ENCODE data around the gene CENPT. TPM values are rescaled to one million over a fixed set of nuclear protein-coding genes. Genes with fewer than 3 reads are reported as not detected.

The CENPT gene
- total RNA-seq, 1 donor from 2014 or later = 82.9 TPM

DNA sequence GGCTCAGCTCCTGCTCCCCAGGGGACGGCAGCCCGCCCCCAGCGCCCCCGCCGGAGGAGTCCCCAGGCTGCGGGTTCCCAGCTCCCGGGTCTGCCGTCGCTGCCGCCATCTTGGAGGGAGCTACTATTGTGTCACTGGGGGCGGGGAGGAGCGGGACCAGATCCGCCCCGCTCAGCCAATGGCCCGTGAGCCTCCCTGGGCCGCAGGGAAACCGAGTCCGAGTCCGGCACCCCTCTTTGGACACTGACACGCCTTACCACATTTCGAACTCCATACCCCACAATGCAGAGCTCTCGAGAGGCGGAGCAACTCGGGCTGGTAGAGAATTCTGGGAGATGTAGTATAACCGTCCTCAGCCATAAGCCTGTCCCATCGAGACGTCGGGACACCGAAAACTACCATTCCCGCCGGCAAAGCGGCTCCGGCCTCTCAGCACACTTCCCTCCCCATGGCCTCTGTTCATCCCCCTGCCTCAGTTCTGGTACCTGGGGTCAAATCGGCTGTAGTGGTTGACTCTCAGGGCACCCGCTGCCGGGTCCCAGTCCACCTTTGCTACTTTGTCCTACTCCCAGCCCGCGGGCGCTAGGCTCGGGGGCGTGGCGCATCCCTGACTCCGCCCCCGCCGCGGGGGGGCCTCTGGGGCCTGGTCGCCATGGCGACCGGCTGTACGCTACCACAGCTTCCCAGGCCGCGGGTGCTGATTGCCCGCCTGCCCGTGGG is 40.9 kb downstream of the CENPT start, which contains the start of the genes RANBP10 and TSNAXIP1:
Gene RANBP10, minus strand, starts transcription at position 133 of the 720 bp plus-strand sequence. Its CDS starts 24 bp downstream, at position 109.
Gene TSNAXIP1, plus strand, starts transcription at position 462 of the 720 bp plus-strand sequence. CDS start 261 bp downstream, outside the sequence.
- Mint-ChIP-seq H3K27ac (ENCODE audit: unreplicated experiment) (peak within 1 kb of the TSS; percentile 86), H3K4me1 (ENCODE audit: unreplicated experiment) (peaks cover 11% of the 10 kb centered on the region), H3K27me3 (ENCODE audit: unreplicated experiment) (peaks cover 6% of the 10 kb centered on the region), H3K9me3 (ENCODE audit: unreplicated experiment) (no peaks in the 10 kb centered on the region), H3K36me3 (ENCODE audit: low read depth, unreplicated experiment) (peaks cover 12% of the 10 kb centered on the region), H3K4me3 (ENCODE audit: unreplicated experiment) (peak within 1 kb of the TSS; percentile 97)
- DNase-seq (ENCODE audit: low spot score) = peak; percentile 94
- TF ChIP-seq, protein P1, sequence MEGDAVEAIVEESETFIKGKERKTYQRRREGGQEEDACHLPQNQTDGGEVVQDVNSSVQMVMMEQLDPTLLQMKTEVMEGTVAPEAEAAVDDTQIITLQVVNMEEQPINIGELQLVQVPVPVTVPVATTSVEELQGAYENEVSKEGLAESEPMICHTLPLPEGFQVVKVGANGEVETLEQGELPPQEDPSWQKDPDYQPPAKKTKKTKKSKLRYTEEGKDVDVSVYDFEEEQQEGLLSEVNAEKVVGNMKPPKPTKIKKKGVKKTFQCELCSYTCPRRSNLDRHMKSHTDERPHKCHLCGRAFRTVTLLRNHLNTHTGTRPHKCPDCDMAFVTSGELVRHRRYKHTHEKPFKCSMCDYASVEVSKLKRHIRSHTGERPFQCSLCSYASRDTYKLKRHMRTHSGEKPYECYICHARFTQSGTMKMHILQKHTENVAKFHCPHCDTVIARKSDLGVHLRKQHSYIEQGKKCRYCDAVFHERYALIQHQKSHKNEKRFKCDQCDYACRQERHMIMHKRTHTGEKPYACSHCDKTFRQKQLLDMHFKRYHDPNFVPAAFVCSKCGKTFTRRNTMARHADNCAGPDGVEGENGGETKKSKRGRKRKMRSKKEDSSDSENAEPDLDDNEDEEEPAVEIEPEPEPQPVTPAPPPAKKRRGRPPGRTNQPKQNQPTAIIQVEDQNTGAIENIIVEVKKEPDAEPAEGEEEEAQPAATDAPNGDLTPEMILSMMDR (IDR thresholded peaks at IDR 0.05; ENCODE audit: unreplicated experiment) = no peak

- Mint-ChIP-seq H3K36me3 (ENCODE audit: low read depth, unreplicated experiment) (peaks cover 15% of the 10 kb centered on the region), H3K4me3 (ENCODE audit: unreplicated experiment) (peak overlapping the region; percentile 97), H3K27ac (ENCODE audit: unreplicated experiment) (peak overlapping the region; percentile 86), H3K9me3 (ENCODE audit: unreplicated experiment) (no peaks in the 10 kb centered on the region), H3K27me3 (ENCODE audit: unreplicated experiment) (peaks cover 6% of the 10 kb centered on the region), H3K4me1 (ENCODE audit: unreplicated experiment) (peaks cover 11% of the 10 kb centered on the region)
- TF ChIP-seq, protein P1 (IDR thresholded peaks at IDR 0.05; ENCODE audit: unreplicated experiment) = no peak
- DNase-seq (ENCODE audit: low spot score) = peak; percentile 13
Measured at GRCh38 chr16:67805718-67806427, 41.6 kb downstream of the CENPT start.

- TF ChIP-seq, protein P1 (IDR thresholded peaks at IDR 0.05; ENCODE audit: unreplicated experiment) = no peak
- Mint-ChIP-seq H3K36me3 (ENCODE audit: low read depth, unreplicated experiment) (peaks cover 24% of the 10 kb centered on the region), H3K4me3 (ENCODE audit: unreplicated experiment) (peak overlapping the region; percentile 97), H3K27ac (ENCODE audit: unreplicated experiment) (peak overlapping the region; percentile 86), H3K4me1 (ENCODE audit: unreplicated experiment) (peaks cover 16% of the 10 kb centered on the region), H3K9me3 (ENCODE audit: unreplicated experiment) (no peaks in the 10 kb centered on the region), H3K27me3 (ENCODE audit: unreplicated experiment) (peaks cover 12% of the 10 kb centered on the region)
- no peak for DNase-seq (ENCODE audit: low spot score)
Measured at GRCh38 chr16:67804853-67805542, 42.5 kb downstream of the CENPT start.

DNA sequence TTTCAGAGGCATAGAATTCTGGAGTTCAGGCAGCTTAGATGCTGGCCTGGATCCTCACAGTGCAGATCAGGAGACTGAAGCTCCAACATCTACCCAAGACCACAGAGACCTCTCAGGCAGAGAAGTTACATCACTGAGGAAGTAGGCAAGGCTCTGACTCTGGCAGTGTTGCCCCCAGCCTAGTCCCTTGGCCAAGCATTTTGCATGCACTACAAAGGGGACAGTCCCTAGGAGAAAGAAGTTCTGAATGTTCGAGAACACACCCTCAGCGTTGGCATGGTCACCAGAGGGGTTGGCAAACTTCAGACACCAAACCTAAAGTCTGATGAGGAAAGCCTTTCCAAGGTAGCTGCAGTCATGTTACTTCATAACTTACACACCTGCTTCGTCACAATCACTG is 43.6 kb downstream of the CENPT start:
- DNase-seq (ENCODE audit: low spot score) = no peak
- H3K9me3 Mint-ChIP-seq (ENCODE audit: unreplicated experiment) = no peaks in the 10 kb centered on the region
- peaks cover 16% of the 10 kb centered on the region for H3K4me1 Mint-ChIP-seq (ENCODE audit: unreplicated experiment)
- H3K27me3 Mint-ChIP-seq (ENCODE audit: unreplicated experiment) = peaks cover 12% of the 10 kb centered on the region
- H3K4me3 Mint-ChIP-seq (ENCODE audit: unreplicated experiment) = no peak overlapping the region
- H3K27ac Mint-ChIP-seq (ENCODE audit: unreplicated experiment) = no peak overlapping the region
- TF ChIP-seq, protein P1 (IDR thresholded peaks at IDR 0.05; ENCODE audit: unreplicated experiment) = no peak
- H3K36me3 Mint-ChIP-seq (ENCODE audit: low read depth, unreplicated experiment) = peaks cover 28% of the 10 kb centered on the region
